ENCODE measurements around the gene CLEC12A. TPM values are rescaled to one million over a fixed set of nuclear protein-coding genes. Genes with fewer than 3 reads are reported as not detected.

The CLEC12A gene
- total and polyA plus RNA-seq, 4 donors: 1.5 to 3.6 (median 3.0) TPM; not detected in 1

- WGBS, 2 donors: 65 to 69% methylated on average over 10 of the region's 10 CpGs
- DNase-seq: no peak
Measured at GRCh38 chr12:9936591-9936990, 34.6 kb upstream of the CLEC12A start.

DNA sequence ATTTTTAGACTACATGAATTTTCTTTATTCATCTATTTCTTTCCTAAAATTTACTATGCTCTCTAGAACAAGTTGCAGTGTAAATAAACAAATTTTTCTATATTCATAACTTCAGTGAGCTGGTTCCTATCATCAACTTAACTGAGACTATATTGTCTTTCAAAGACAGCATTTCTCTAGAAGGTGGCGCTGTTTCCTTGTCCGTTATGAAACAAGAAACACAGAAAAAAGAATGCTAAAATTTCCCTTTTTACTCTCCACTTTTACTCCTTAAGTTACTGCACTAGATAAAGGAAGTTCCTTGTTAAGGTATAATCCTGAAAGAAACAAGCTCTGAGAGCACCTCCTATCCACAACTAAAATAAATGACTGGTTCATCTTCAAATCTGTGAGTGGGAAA lies 30.8 kb upstream of the CLEC12A start:
- Histone ChIP-seq H3K9me3 (ENCODE audit: control insufficient read depth, low read length) (no peaks in the 10 kb centered on the region), H3K27me3 (ENCODE audit: control insufficient read depth in 1 of 2, insufficient read depth in 2 of 2, low read length in 1 of 2) (no peaks in the 10 kb centered on the region), H3K4me3 (ENCODE audit: low read length in 2 of 2) (no peak overlapping the region), H3K4me1 (ENCODE audit: control insufficient read depth in 1 of 2, insufficient read depth in 2 of 2, low read length in 2 of 2) (no peaks in the 10 kb centered on the region), H3K36me3 (ENCODE audit: control insufficient read depth in 1 of 2, insufficient read depth in 2 of 2, low read length in 1 of 2) (no peaks in the 10 kb centered on the region), H3K27ac (ENCODE audit: low read depth in 1 of 2, low read length in 2 of 2) (no peak overlapping the region)
- DNase-seq (no peak), ATAC-seq (ENCODE audit: low FRiP score) (no peak)
- intact Hi-C loops (cut with DNase I): no loop called here
- WGBS, 2 donors: 22 to 26% methylated on average over 2 of the region's 2 CpGs

More at GRCh38 chr12:9936591-9936990, 34.6 kb upstream of the CLEC12A start:
- Histone ChIP-seq H3K27ac (ENCODE audit: low read depth in 1 of 2, low read length in 2 of 2) (no peak overlapping the region), H3K4me1 (ENCODE audit: control insufficient read depth in 1 of 2, insufficient read depth in 2 of 2, low read length in 2 of 2) (no peaks in the 10 kb centered on the region), H3K27me3 (ENCODE audit: control insufficient read depth in 1 of 2, insufficient read depth in 2 of 2, low read length in 1 of 2) (no peaks in the 10 kb centered on the region), H3K9me3 (ENCODE audit: control insufficient read depth, low read length) (no peaks in the 10 kb centered on the region), H3K4me3 (ENCODE audit: low read length in 2 of 2) (no peak overlapping the region), H3K36me3 (ENCODE audit: control insufficient read depth in 1 of 2, insufficient read depth in 2 of 2, low read length in 1 of 2) (no peaks in the 10 kb centered on the region)
- no peak for ATAC-seq (ENCODE audit: low FRiP score)
- intact Hi-C loops (cut with DNase I): no loop called here

DNA sequence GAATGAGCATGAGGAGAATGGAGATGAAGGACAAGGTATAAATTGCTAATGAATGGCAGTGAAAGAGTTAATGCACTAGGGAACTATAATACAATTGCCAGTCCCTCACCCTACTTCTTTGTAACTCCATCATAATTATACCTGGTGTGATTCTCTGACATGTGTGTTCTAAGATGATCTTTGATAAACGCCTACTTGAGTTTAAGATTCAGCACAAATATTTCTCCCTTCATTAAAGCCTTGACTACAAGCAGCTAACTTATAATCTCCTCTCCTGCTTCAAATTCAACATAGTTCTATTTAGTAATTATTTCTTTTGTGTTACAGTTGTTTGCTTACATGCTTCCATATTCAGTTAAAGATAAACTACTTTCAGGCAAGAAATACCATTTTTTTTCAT lies 29.4 kb upstream of the CLEC12A start:
- DNase-seq (no peak), ATAC-seq (ENCODE audit: low FRiP score) (no peak)
- Histone ChIP-seq H3K36me3 (ENCODE audit: control insufficient read depth in 1 of 2, insufficient read depth in 2 of 2, low read length in 1 of 2) (no peaks in the 10 kb centered on the region), H3K27ac (ENCODE audit: low read depth in 1 of 2, low read length in 2 of 2) (no peak overlapping the region), H3K9me3 (ENCODE audit: control insufficient read depth, low read length) (no peaks in the 10 kb centered on the region), H3K4me3 (ENCODE audit: low read length in 2 of 2) (no peak overlapping the region), H3K4me1 (ENCODE audit: control insufficient read depth in 1 of 2, insufficient read depth in 2 of 2, low read length in 2 of 2) (no peaks in the 10 kb centered on the region), H3K27me3 (ENCODE audit: control insufficient read depth in 1 of 2, insufficient read depth in 2 of 2, low read length in 1 of 2) (no peaks in the 10 kb centered on the region)
- WGBS, 2 donors: 70 to 76% methylated on average over 1 of the region's 1 CpG
- intact Hi-C loops (cut with DNase I): no loop called here

DNA sequence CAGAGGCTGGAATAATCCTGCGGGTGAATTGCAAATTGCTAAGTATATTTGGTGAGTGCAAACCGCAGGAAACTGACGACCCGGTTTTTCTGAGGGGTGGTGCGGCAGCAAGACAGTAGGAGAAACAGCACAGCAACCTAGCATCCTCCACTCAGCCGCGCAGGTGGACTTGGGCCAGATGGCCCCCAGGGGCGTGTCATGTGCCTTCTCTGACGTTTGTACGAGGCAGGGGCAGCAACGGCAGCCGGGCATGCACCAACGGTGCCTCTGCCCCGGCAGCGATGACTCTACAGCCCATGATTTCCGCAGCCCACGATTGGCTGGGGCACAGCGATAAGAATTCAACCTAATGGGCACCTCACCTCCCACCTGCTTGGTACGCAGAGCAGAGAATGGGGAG lies 28.0 kb upstream of the CLEC12A start:
- intact Hi-C loops (cut with DNase I): no loop called here
- ATAC-seq (ENCODE audit: low FRiP score): no peak

DNA sequence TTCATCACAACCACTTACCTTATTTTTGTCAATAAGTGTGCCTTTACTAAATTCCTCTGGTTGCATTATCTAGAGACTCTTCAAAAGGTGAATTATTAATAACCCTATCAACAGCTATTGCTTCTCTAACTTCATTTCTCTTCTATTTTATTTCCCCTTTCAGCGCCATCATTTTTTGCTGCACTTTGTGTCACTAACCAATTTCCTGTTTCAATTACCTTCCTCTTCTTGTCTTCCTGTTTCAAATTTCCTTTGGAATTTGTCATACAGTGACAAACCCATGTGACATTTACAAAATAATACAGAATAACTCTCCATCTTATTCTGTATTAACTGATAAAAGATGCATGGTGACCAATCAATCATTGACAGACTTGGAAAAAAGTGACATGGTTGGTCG lies 26.8 kb upstream of the CLEC12A start:
- 66 to 73% methylated on average over 2 of the region's 2 CpGs for WGBS, 2 donors
- no peaks in the 10 kb centered on the region for H3K36me3 ChIP-seq (ENCODE audit: control insufficient read depth in 1 of 2, insufficient read depth in 2 of 2, low read length in 1 of 2)
- H3K27me3 ChIP-seq (ENCODE audit: control insufficient read depth in 1 of 2, insufficient read depth in 2 of 2, low read length in 1 of 2): no peaks in the 10 kb centered on the region
- H3K4me3 ChIP-seq (ENCODE audit: low read length in 2 of 2): no peak overlapping the region
- no peaks in the 10 kb centered on the region for H3K9me3 ChIP-seq (ENCODE audit: control insufficient read depth, low read length)
- DNase-seq (no peak), ATAC-seq (ENCODE audit: low FRiP score) (no peak)
- intact Hi-C loops (cut with DNase I): no loop called here
- no peaks in the 10 kb centered on the region for H3K4me1 ChIP-seq (ENCODE audit: control insufficient read depth in 1 of 2, insufficient read depth in 2 of 2, low read length in 2 of 2)
- H3K27ac ChIP-seq (ENCODE audit: low read depth in 1 of 2, low read length in 2 of 2): no peak overlapping the region

More for the DNA sequence above, 28.0 kb upstream of the CLEC12A start:
- no peaks in the 10 kb centered on the region for H3K9me3 ChIP-seq (ENCODE audit: control insufficient read depth, low read length)
- H3K27me3 ChIP-seq (ENCODE audit: control insufficient read depth in 1 of 2, insufficient read depth in 2 of 2, low read length in 1 of 2): no peaks in the 10 kb centered on the region
- DNase-seq: no peak
- no peak overlapping the region for H3K4me3 ChIP-seq (ENCODE audit: low read length in 2 of 2)
- 37 to 48% methylated on average over 19 of the region's 19 CpGs for WGBS, 2 donors
- H3K4me1 ChIP-seq (ENCODE audit: control insufficient read depth in 1 of 2, insufficient read depth in 2 of 2, low read length in 2 of 2): no peaks in the 10 kb centered on the region
- H3K36me3 ChIP-seq (ENCODE audit: control insufficient read depth in 1 of 2, insufficient read depth in 2 of 2, low read length in 1 of 2): no peaks in the 10 kb centered on the region
- no peak overlapping the region for H3K27ac ChIP-seq (ENCODE audit: low read depth in 1 of 2, low read length in 2 of 2)

- Histone ChIP-seq H3K4me1 (ENCODE audit: control insufficient read depth in 1 of 2, insufficient read depth in 2 of 2, low read length in 2 of 2) (no peaks in the 10 kb centered on the region), H3K4me3 (ENCODE audit: low read length in 2 of 2) (no peak overlapping the region), H3K27ac (ENCODE audit: low read depth in 1 of 2, low read length in 2 of 2) (no peak overlapping the region), H3K36me3 (ENCODE audit: control insufficient read depth in 1 of 2, insufficient read depth in 2 of 2, low read length in 1 of 2) (no peaks in the 10 kb centered on the region), H3K27me3 (ENCODE audit: control insufficient read depth in 1 of 2, insufficient read depth in 2 of 2, low read length in 1 of 2) (no peaks in the 10 kb centered on the region), H3K9me3 (ENCODE audit: control insufficient read depth, low read length) (no peaks in the 10 kb centered on the region)
- no peak for DNase-seq
- intact Hi-C loops (cut with DNase I): no loop called here
- 72 to 81% methylated on average over 3 of the region's 3 CpGs for WGBS, 2 donors
- ATAC-seq (ENCODE audit: low FRiP score): no peak
Measured at GRCh38 chr12:9947674-9948073, 23.5 kb upstream of the CLEC12A start.

DNA sequence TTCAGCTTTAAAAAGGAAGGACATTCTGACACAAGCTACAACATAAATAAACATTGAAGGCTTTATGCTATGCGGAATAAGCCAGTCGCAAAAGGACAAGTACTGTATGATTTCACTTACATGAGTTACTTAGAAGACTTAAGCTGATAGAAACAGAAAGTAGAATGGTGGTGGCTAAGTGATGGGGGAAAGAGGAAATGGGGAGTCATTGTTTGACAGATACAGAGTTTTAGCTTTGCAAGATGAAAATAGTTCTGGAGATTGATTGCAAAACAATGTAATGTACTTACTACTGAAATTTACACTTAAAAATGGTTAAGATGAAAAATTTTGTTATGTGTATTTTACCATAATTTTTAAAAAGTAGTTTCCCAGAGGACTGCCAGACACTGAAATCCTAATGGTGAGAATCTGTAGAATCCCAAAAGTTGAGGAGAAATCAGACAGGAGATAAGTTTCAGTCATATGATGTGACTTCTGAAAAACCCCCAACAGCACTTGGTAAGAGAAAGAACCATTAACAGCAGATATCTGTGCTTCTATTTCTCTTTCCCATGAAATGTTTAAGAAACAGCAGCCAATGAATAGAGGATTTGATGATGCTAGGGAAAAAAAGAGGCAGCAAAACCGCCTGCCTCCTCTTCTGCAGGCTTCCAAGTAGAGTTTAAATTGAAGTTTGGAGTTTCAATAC lies 22.5 kb upstream of the CLEC12A start:
- ATAC-seq (ENCODE audit: low FRiP score): no peak
- 68 to 69% methylated on average over 3 of the region's 3 CpGs for WGBS, 2 donors
- intact Hi-C loops (cut with DNase I): no loop called here

DNA sequence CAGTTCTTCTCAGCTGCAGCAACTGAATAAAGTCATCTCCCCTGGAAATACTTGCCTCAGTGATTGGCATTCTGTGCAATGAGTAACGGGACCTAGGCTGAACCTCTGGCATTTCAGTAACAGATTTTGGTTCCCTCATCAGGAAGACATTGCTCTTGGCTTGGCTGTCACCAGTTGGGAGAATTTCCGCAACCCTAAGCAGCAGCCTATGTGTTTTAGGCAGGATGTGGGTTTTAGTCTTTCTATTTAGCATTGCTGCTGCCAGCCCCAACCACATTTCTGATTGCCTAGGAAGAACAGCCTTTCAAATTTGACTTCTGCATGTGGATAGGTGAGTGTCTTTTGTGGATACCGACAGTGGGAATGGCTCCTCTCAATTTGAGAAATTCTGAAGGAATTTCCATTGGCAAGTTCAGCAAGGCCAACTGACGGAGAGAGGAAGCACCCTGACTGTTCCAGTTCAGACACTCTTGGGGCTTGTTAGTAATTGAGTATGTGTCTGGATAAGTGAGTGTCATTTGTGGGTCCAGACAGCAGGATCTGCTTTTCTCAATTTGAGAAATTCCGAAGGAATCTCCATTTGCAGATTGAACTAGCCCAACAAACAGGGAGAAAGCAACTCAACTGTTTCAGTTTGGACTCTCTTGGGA lies 20.1 kb upstream of the CLEC12A start:
- intact Hi-C loops (cut with DNase I): no loop called here
- Histone ChIP-seq H3K9me3 (ENCODE audit: control insufficient read depth, low read length) (no peaks in the 10 kb centered on the region), H3K27ac (ENCODE audit: low read depth in 1 of 2, low read length in 2 of 2) (no peak overlapping the region), H3K4me3 (ENCODE audit: low read length in 2 of 2) (no peak overlapping the region), H3K27me3 (ENCODE audit: control insufficient read depth in 1 of 2, insufficient read depth in 2 of 2, low read length in 1 of 2) (no peaks in the 10 kb centered on the region), H3K36me3 (ENCODE audit: control insufficient read depth in 1 of 2, insufficient read depth in 2 of 2, low read length in 1 of 2) (no peaks in the 10 kb centered on the region), H3K4me1 (ENCODE audit: control insufficient read depth in 1 of 2, insufficient read depth in 2 of 2, low read length in 2 of 2) (no peaks in the 10 kb centered on the region)
- 64 to 71% methylated on average over 5 of the region's 5 CpGs for WGBS, 2 donors
- no peak for ATAC-seq (ENCODE audit: low FRiP score)
- DNase-seq: no peak

More for the DNA sequence above, 22.5 kb upstream of the CLEC12A start:
- Histone ChIP-seq H3K4me1 (ENCODE audit: control insufficient read depth in 1 of 2, insufficient read depth in 2 of 2, low read length in 2 of 2) (no peaks in the 10 kb centered on the region), H3K27ac (ENCODE audit: low read depth in 1 of 2, low read length in 2 of 2) (no peak overlapping the region), H3K4me3 (ENCODE audit: low read length in 2 of 2) (no peak overlapping the region), H3K27me3 (ENCODE audit: control insufficient read depth in 1 of 2, insufficient read depth in 2 of 2, low read length in 1 of 2) (no peaks in the 10 kb centered on the region), H3K36me3 (ENCODE audit: control insufficient read depth in 1 of 2, insufficient read depth in 2 of 2, low read length in 1 of 2) (no peaks in the 10 kb centered on the region), H3K9me3 (ENCODE audit: control insufficient read depth, low read length) (no peaks in the 10 kb centered on the region)
- no peak for DNase-seq

All from aorta (tissue), 5 donors.